Mesendoderm (in vitro differentiated cells): Measurements from ENCODE around the gene CER1.

ENCODE experiments used
- DNase-seq: peaks from one replicate; pipeline ENCODE4 v3.0.0; 2013
- H2AK5ac ChIP-seq: 2 replicates; pipeline ENCODE4 v1.6.1; 2013; ENCODE audit warnings: low read length, inconsistent platforms
- H2BK120ac ChIP-seq: 2 replicates; pipeline ENCODE4 v1.6.1; 2013; ENCODE audit warnings: low read depth, mild to moderate bottlenecking, low read length, moderate library complexity, mixed read lengths
- H2BK15ac ChIP-seq: replicated peaks from 2 replicates; pipeline ENCODE4 v1.6.1; 2013; ENCODE audit warnings: low read depth, mild to moderate bottlenecking, moderate library complexity
- H2BK5ac ChIP-seq: 2 replicates; pipeline ENCODE4 v1.6.1; 2013; ENCODE audit warnings: low read length, inconsistent platforms
- H3K18ac ChIP-seq: 2 replicates; pipeline ENCODE4 v1.6.1; 2013; ENCODE audit warnings: mild to moderate bottlenecking, low read length, mixed read lengths
- H3K23ac ChIP-seq: one replicate; pipeline ENCODE4 v1.6.1; 2013; ENCODE audit warnings: low read length
- H3K27ac ChIP-seq: 2 replicates; pipeline ENCODE4 v1.5.1; 2013; ENCODE audit warnings: low read depth, mild to moderate bottlenecking, inconsistent platforms, low read length, moderate library complexity
- H3K27me3 ChIP-seq: 2 replicates; pipeline ENCODE4 v1.6.1; 2013; ENCODE audit warnings: low read length, control low read depth, mild to moderate bottlenecking, inconsistent platforms; ENCODE audit not compliant: insufficient read depth, poor library complexity
- H3K36me3 ChIP-seq: 2 replicates; pipeline ENCODE4 v1.6.1; 2013; ENCODE audit warnings: low read length, inconsistent platforms; ENCODE audit not compliant: control insufficient read depth, insufficient read depth
- H3K4ac ChIP-seq: one replicate; pipeline ENCODE4 v1.6.1; 2013; ENCODE audit warnings: low read depth, mild to moderate bottlenecking, low read length, moderate library complexity
- H3K4me1 ChIP-seq: 2 replicates; pipeline ENCODE4 v1.6.1; 2013; ENCODE audit warnings: low read depth, low read length, inconsistent platforms; ENCODE audit not compliant: control insufficient read depth
- H3K4me2 ChIP-seq: 2 replicates; pipeline ENCODE4 v1.6.1; 2013; ENCODE audit warnings: low read length
- H3K4me3 ChIP-seq: 2 replicates; pipeline ENCODE4 v1.5.1; 2013; ENCODE audit warnings: mild to moderate bottlenecking, low read length
- H3K56ac ChIP-seq: one replicate; pipeline ENCODE4 v1.6.1; 2013; ENCODE audit warnings: low read length
- H3K79me1 ChIP-seq: 2 replicates; pipeline ENCODE4 v1.6.1; 2013; ENCODE audit warnings: low read length, inconsistent platforms
- H3K79me2 ChIP-seq: 2 replicates; pipeline ENCODE4 v1.6.1; 2013; ENCODE audit warnings: mild to moderate bottlenecking, low read length; ENCODE audit not compliant: control insufficient read depth, insufficient read depth
- H3K9ac ChIP-seq: 2 replicates; pipeline ENCODE4 v1.6.1; 2013; ENCODE audit warnings: low read length, inconsistent platforms
- H4K5ac ChIP-seq: one replicate; pipeline ENCODE4 v1.6.1; 2013; ENCODE audit warnings: low read length
- H4K8ac ChIP-seq: one replicate; pipeline ENCODE4 v1.6.1; 2013; ENCODE audit warnings: low read depth, mild to moderate bottlenecking, control low read depth, low read length, moderate library complexity
- WGBS: extraction: QIAGEN DNeasy Blood & Tissue Kit; methylation state at CpG from one replicate; pipeline ENCODE4 v1.1.7; 2013; ENCODE audit warnings: low lambda C conversion rate, missing lambda C conversion rate; ENCODE audit not compliant: insufficient coverage; ENCODE audit errors: extremely low coverage; 5-methylcytosine and 5-hydroxymethylcytosine counted together

Gene CER1

DNA sequence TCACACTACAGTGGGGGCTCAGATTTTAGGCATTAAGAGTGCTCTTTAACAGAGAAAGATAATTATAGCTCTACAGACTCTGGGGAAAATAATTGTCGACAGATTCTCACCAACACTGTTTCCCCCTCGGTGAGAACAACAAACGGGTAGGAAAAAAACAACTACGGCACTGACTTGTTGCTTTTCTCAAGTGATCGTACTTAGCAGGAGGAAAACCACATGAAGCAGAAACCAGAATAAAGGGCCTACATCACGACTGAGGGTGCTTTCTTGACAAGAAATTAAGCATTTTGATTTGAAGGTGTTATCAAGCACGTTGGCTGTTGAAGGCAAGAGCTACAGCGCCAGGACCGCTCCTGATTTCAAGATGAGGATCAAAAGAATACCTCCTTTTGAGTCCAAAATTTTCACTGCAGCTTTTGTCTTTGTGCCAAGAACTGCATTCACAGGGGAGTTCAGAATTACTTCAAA lies 27.2 kb upstream of the CER1 start:
- peak overlapping the region; percentile 62 for H4K5ac ChIP-seq
- H3K4me2 ChIP-seq, result no peak overlapping the region
- H3K4me1 ChIP-seq, result peaks cover 21% of the 10 kb centered on the region
- H3K23ac ChIP-seq, result no peak overlapping the region
- H3K27me3 ChIP-seq, result no peaks in the 10 kb centered on the region
- no peak overlapping the region for H4K8ac ChIP-seq
- H3K36me3 ChIP-seq, result no peaks in the 10 kb centered on the region
- H2BK5ac ChIP-seq, result peak overlapping the region; percentile 68
- H3K4ac ChIP-seq, result peak overlapping the region; percentile 87
- H3K56ac ChIP-seq, result peak overlapping the region; percentile 59
- H3K9ac ChIP-seq, result peak overlapping the region; percentile 32
- WGBS, result no CpG with 5 or more reads among the region's 9 CpGs
- no peaks in the 10 kb centered on the region for H3K79me1 ChIP-seq
- H3K27ac ChIP-seq, result peak overlapping the region; percentile 65
- peak overlapping the region; percentile 78 for H3K18ac ChIP-seq
- no peak for DNase-seq
- no peak overlapping the region for H3K4me3 ChIP-seq
- H2BK120ac ChIP-seq, result peak overlapping the region; percentile 90
- peak overlapping the region; percentile 80 for H2BK15ac ChIP-seq
- H2AK5ac ChIP-seq, result no peak overlapping the region
- peaks cover 4% of the 10 kb centered on the region for H3K79me2 ChIP-seq

DNA sequence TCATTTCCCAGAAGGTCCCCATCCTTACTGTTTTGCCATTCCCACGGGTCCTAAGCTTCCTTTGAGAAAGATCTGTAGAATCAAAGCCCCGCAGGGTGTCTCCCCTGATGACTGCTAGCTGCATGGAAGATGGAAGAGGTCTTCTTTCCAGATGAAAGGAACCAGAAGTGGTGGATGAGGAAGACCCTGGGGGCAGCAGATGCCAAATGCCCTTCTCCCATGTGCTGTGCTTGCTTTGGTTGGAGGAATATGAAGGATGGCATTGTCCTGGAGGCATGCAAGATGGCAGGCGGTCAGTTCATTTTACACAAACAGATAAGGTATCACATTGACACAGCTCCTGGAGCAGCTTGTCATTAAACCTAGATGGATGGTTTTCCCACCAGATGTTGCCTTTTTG lies 25.8 kb upstream of the CER1 start:
- H2AK5ac ChIP-seq, result peak overlapping the region; percentile 7
- peak overlapping the region; percentile 88 for H3K18ac ChIP-seq
- no peak overlapping the region for H3K4me3 ChIP-seq
- no peak for DNase-seq
- no peaks in the 10 kb centered on the region for H3K27me3 ChIP-seq
- no peaks in the 10 kb centered on the region for H3K36me3 ChIP-seq
- H3K23ac ChIP-seq, result no peak overlapping the region
- no peaks in the 10 kb centered on the region for H3K79me1 ChIP-seq
- H3K9ac ChIP-seq, result no peak overlapping the region
- peak overlapping the region; percentile 2 for H4K5ac ChIP-seq
- no CpG with 5 or more reads among the region's 3 CpGs for WGBS
- H3K56ac ChIP-seq, result peak overlapping the region; percentile 74
- H2BK15ac ChIP-seq, result no peak overlapping the region
- peaks cover 4% of the 10 kb centered on the region for H3K79me2 ChIP-seq
- no peak overlapping the region for H3K4me2 ChIP-seq
- H3K27ac ChIP-seq, result no peak overlapping the region
- H2BK5ac ChIP-seq, result peak overlapping the region; percentile 99
- H2BK120ac ChIP-seq, result no peak overlapping the region
- H3K4ac ChIP-seq, result peak overlapping the region; percentile 26
- peaks cover 15% of the 10 kb centered on the region for H3K4me1 ChIP-seq
- H4K8ac ChIP-seq, result no peak overlapping the region

DNA sequence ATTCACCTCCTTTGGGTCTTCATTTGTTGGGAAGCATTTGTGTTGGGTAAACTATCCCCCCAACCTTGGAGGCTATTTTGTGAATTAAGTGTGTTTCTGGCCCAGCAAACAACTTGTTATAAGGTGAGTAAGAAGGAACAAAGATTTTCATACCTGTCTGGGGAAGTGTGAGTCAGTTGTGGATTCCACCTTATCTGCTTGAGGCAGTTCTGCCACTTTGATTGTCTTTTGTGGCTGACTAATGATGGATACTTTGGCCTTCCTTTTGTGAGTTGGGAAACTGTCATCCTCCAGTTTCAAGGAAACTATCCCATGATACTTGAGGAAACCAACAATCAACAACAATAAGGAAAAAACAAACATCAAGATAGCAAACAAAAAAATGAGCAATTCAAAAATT lies 24.6 kb upstream of the CER1 start:
- Histone ChIP-seq H3K23ac (no peak overlapping the region), H3K79me1 (no peaks in the 10 kb centered on the region), H2BK5ac (peak overlapping the region; percentile 100), H3K36me3 (no peaks in the 10 kb centered on the region), H2BK120ac (peak overlapping the region; percentile 78), H4K5ac (peak overlapping the region; percentile 84), H3K9ac (peak overlapping the region; percentile 69), H3K4ac (peak overlapping the region; percentile 91), H4K8ac (no peak overlapping the region), H2AK5ac (peak overlapping the region; percentile 92), H3K4me3 (peak overlapping the region; percentile 7), H3K79me2 (peaks cover 4% of the 10 kb centered on the region), H3K18ac (peak overlapping the region; percentile 54), H3K56ac (peak overlapping the region; percentile 87), H3K4me1 (peaks cover 14% of the 10 kb centered on the region), H3K27me3 (no peaks in the 10 kb centered on the region), H3K4me2 (no peak overlapping the region), H2BK15ac (no peak overlapping the region), H3K27ac (peak overlapping the region; percentile 92)
- peak; percentile 96 for DNase-seq

DNA sequence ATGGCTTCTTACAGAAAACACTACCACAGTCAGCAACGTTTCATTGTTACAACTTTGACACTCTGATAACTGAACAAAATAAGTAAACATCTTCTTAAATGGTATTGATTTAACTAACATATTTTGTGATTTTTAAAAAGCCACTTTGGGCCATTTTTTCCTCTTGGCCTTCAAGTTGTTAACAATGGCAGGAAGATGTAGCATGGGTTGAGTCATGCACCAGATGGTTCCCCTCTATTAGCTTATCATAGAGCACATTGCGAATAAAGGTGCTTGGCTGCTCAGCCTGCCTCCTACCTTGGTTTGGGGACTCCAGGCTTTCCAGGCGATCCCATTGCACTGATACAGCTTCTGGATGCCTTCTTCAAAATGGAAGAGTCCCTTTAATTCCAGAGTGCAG lies 24.1 kb upstream of the CER1 start:
- H3K27ac ChIP-seq, result peak overlapping the region; percentile 92
- peak overlapping the region; percentile 94 for H4K5ac ChIP-seq
- H2AK5ac ChIP-seq, result peak overlapping the region; percentile 92
- no peak overlapping the region for H4K8ac ChIP-seq
- H3K9ac ChIP-seq, result peak overlapping the region; percentile 69
- peak overlapping the region; percentile 99 for H3K18ac ChIP-seq
- no peaks in the 10 kb centered on the region for H3K36me3 ChIP-seq
- peak overlapping the region; percentile 21 for H3K4me2 ChIP-seq
- no peak overlapping the region for H3K23ac ChIP-seq
- no CpG with 5 or more reads among the region's 3 CpGs for WGBS
- no peak for DNase-seq
- H3K56ac ChIP-seq, result peak overlapping the region; percentile 87
- H2BK15ac ChIP-seq, result no peak overlapping the region
- H3K27me3 ChIP-seq, result no peaks in the 10 kb centered on the region
- H3K4me1 ChIP-seq, result peaks cover 14% of the 10 kb centered on the region
- H3K4ac ChIP-seq, result peak overlapping the region; percentile 94
- H3K79me2 ChIP-seq, result peaks cover 4% of the 10 kb centered on the region
- H3K79me1 ChIP-seq, result no peaks in the 10 kb centered on the region
- peak overlapping the region; percentile 78 for H2BK120ac ChIP-seq
- H3K4me3 ChIP-seq, result peak overlapping the region; percentile 7
- peak overlapping the region; percentile 100 for H2BK5ac ChIP-seq

GRCh38 chr9:14744768-14745167 lies 22.2 kb upstream of the CER1 start:
- WGBS, result no CpG with 5 or more reads among the region's 1 CpG
- H3K56ac ChIP-seq, result no peak overlapping the region

DNA sequence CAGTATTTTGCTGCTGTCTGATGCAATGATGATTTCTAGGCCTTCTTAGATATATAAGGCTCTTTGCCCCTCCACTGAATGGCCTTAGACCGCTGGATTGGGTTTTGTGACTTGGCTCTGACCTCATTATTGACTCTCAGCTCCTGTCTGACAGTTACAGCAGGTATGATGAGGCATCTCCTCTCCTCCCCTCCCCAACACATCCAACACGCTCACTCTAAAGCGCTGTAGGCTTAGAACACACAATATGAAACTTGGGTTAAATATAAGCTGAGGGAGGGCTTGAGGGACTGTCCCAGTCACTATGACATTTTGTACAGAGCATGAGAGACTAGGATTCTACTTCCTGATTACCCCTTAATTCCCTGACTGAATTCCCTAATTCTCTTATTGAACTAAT lies 18.8 kb upstream of the CER1 start:
- H4K8ac ChIP-seq, result no peak overlapping the region
- no CpG with 5 or more reads among the region's 3 CpGs for WGBS
- peak overlapping the region; percentile 86 for H2BK120ac ChIP-seq
- peaks cover 10% of the 10 kb centered on the region for H3K4me1 ChIP-seq
- no peaks in the 10 kb centered on the region for H3K79me1 ChIP-seq
- peak overlapping the region; percentile 59 for H3K4ac ChIP-seq
- peak overlapping the region; percentile 41 for H2AK5ac ChIP-seq
- H3K36me3 ChIP-seq, result peaks cover 1% of the 10 kb centered on the region
- no peak overlapping the region for H3K4me2 ChIP-seq
- H3K23ac ChIP-seq, result no peak overlapping the region
- H3K79me2 ChIP-seq, result peaks cover 4% of the 10 kb centered on the region
- H3K27me3 ChIP-seq, result no peaks in the 10 kb centered on the region
- peak overlapping the region; percentile 99 for H2BK5ac ChIP-seq
- peak overlapping the region; percentile 84 for H3K56ac ChIP-seq
- peak overlapping the region; percentile 92 for H4K5ac ChIP-seq
- H2BK15ac ChIP-seq, result no peak overlapping the region
- H3K4me3 ChIP-seq, result no peak overlapping the region
- peak overlapping the region; percentile 39 for H3K18ac ChIP-seq
- H3K27ac ChIP-seq, result peak overlapping the region; percentile 63
- peak; percentile 66 for DNase-seq
- H3K9ac ChIP-seq, result peak overlapping the region; percentile 53

More at GRCh38 chr9:14744768-14745167, 22.2 kb upstream of the CER1 start:
- Histone ChIP-seq H3K9ac (no peak overlapping the region), H2BK5ac (no peak overlapping the region), H4K8ac (no peak overlapping the region), H3K4me3 (no peak overlapping the region), H3K79me1 (no peaks in the 10 kb centered on the region), H4K5ac (no peak overlapping the region), H3K18ac (no peak overlapping the region), H3K23ac (no peak overlapping the region), H3K4me2 (no peak overlapping the region), H3K79me2 (peaks cover 4% of the 10 kb centered on the region), H3K27ac (no peak overlapping the region), H2BK120ac (no peak overlapping the region), H3K36me3 (no peaks in the 10 kb centered on the region), H3K4ac (no peak overlapping the region), H2AK5ac (peak overlapping the region; percentile 3), H2BK15ac (no peak overlapping the region), H3K4me1 (peaks cover 17% of the 10 kb centered on the region), H3K27me3 (no peaks in the 10 kb centered on the region)
- no peak for DNase-seq
